Hepatocyte (in vitro differentiated cells): Measurements from ENCODE around the gene MPP7.

ENCODE experiments used
- EZH2 ChIP-seq: fragments of 200-600 bp; sonication (generic); IDR thresholded peaks from 2 replicates; pipeline ENCODE4 v1.6.1; 2016; ENCODE audit warnings: antibody characterized with exemption, mild to moderate bottlenecking, borderline replicate concordance
- TF ChIP-seq, protein P1 (sequence below): fragments of 200-600 bp; sonication (generic); IDR thresholded peaks from 2 replicates; pipeline ENCODE4 v1.5.1; 2016; ENCODE audit warnings: antibody characterized with exemption, mild to moderate bottlenecking; ENCODE audit not compliant: poor library complexity

DNA sequence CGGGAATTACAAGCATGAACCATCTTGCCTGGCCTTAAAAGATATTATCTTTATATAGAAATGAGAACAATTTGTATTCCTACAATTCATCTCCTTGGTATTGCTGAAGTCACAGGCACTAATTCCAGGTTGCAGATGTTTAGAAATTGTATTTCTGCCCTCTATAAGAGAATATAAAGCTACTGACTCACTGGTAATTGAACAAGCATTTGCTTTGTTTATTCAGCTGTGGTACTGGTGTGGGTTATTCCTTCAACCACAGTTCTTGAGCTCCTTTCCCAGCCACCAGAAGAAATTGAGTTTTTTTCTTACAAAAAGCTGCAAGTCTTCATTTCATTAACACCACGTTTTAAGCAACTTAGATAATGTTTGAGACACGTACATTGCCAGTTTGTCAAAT lies 29.0 kb upstream of the MPP7 start:
- TF ChIP-seq, protein P1, sequence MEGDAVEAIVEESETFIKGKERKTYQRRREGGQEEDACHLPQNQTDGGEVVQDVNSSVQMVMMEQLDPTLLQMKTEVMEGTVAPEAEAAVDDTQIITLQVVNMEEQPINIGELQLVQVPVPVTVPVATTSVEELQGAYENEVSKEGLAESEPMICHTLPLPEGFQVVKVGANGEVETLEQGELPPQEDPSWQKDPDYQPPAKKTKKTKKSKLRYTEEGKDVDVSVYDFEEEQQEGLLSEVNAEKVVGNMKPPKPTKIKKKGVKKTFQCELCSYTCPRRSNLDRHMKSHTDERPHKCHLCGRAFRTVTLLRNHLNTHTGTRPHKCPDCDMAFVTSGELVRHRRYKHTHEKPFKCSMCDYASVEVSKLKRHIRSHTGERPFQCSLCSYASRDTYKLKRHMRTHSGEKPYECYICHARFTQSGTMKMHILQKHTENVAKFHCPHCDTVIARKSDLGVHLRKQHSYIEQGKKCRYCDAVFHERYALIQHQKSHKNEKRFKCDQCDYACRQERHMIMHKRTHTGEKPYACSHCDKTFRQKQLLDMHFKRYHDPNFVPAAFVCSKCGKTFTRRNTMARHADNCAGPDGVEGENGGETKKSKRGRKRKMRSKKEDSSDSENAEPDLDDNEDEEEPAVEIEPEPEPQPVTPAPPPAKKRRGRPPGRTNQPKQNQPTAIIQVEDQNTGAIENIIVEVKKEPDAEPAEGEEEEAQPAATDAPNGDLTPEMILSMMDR = no peak
- TF ChIP-seq EZH2 = no peak
